Kidney epithelial cell (primary cell): ENCODE measurements around the gene MECR. TPM values are rescaled to one million over a fixed set of nuclear protein-coding genes. Genes with fewer than 3 reads are reported as not detected.

Experiments used
- DNase-seq: peaks from one replicate; pipeline ENCODE4 v3.0.0-alpha.2; 2010; ENCODE audit warnings: low read depth
- H3K27me3 ChIP-seq: 2 replicates; pipeline ENCODE4 v1.6.0; 2011; ENCODE audit warnings: low read length; ENCODE audit not compliant: control insufficient read depth, insufficient read depth
- H3K36me3 ChIP-seq: 2 replicates; pipeline ENCODE4 v1.5.1; 2011; ENCODE audit warnings: low read length; ENCODE audit not compliant: control insufficient read depth, insufficient read depth
- H3K4me3 ChIP-seq: 2 replicates; pipeline ENCODE4 v1.5.1; 2011; ENCODE audit warnings: low read depth, mild to moderate bottlenecking, control low read depth, low read length
- CTCF ChIP-seq: IDR thresholded peaks from 2 replicates; pipeline ENCODE4 v1.5.1; 2011; ENCODE audit warnings: mild to moderate bottlenecking, moderate library complexity, low read length, control low read depth, inconsistent platforms; ENCODE audit not compliant: insufficient read depth, poor library complexity, severe bottlenecking
- total RNA-seq: library from RNA; depleted of rRNA; stranded (reverse); fragments of >200 nt; gene quantifications from 2 replicates; pipeline ENCODE4 v1.2.3, GENCODE V29; 2015

MECR gene
- total RNA-seq, 1 donor from 2014 or later, result 23.6 TPM

DNA sequence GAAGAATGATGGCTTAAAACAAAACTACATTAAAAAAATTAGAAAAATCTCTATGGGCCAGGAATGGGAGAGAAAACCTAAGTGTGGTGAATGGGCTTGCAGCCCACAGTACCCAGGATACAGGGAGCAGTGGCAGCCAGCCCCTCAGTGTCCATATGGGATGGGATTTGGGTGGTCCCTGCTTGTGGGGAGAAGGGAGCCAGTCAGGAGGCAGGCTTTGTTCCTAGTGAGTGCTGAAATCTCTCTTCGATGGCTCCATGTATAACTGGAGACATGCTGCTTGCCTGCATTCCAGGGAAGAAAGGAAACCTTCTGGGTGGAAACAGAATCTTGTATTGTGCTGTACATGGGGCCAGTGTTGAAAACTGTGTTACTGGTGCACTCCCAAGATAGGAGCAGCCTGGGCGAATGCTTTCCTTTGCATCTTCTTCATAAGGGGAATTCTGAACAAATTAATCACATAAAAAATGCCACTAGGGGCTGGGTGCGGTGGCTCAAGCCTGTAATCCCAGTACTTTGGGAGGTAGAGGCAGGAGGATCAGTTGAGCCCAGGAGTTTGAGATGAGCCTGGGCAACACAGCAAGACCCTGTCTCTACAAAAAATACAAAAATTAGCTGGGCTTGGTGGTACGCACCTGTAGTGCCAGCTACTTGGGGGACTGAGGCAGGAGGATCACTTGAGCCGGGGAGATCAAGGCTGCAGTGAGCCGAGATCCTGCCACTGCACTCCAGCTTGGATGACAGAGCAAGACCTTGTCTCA, 41.6 kb upstream of the MECR start:
- DNase-seq, result no peak
- Histone ChIP-seq H3K4me3 (no peak overlapping the region), H3K36me3 (peaks cover 2% of the 10 kb centered on the region), H3K27me3 (no peaks in the 10 kb centered on the region)
- no peak for TF ChIP-seq CTCF

DNA sequence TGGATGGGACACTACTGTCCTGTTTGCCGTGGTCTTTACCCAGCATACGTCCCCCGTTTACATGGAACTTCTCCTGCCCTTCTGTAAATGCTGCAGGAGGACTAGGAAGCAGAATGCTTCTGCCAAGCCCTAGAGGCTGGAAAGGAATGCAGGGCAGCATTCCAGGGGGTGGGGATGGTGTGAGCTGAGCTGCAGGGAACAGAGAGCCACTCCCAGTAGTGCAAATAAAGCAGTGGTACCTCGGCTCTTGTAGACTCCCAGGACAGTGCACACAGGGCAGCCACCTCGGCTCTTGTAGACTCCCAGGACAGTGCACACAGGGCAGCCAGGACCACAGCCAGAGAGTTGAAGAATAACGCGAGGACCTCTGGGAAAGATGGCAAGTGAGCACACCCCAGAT, 41.0 kb upstream of the MECR start:
- TF ChIP-seq CTCF, result no peak
- H3K4me3 ChIP-seq, result no peak overlapping the region

GRCh38 chr1:29270929-29271521, 40.3 kb upstream of the MECR start:
- no peaks in the 10 kb centered on the region for H3K27me3 ChIP-seq
- no peak for DNase-seq
- TF ChIP-seq CTCF, result no peak
- H3K36me3 ChIP-seq, result peaks cover 2% of the 10 kb centered on the region
- no peak overlapping the region for H3K4me3 ChIP-seq

More for the DNA sequence above, 41.0 kb upstream of the MECR start:
- Histone ChIP-seq H3K36me3 (peaks cover 2% of the 10 kb centered on the region), H3K27me3 (no peaks in the 10 kb centered on the region)
- DNase-seq, result peak; percentile 34

- H3K36me3 ChIP-seq, result no peaks in the 10 kb centered on the region
- H3K27me3 ChIP-seq, result no peaks in the 10 kb centered on the region
- H3K4me3 ChIP-seq, result no peak overlapping the region
- DNase-seq, result no peak
- no peak for TF ChIP-seq CTCF
Observed at GRCh38 chr1:29269382-29269781, 38.6 kb upstream of the MECR start.

- TF ChIP-seq CTCF, result no peak
Observed at GRCh38 chr1:29267321-29268070, 36.8 kb upstream of the MECR start.

More at GRCh38 chr1:29267321-29268070, 36.8 kb upstream of the MECR start:
- Histone ChIP-seq H3K36me3 (no peaks in the 10 kb centered on the region), H3K27me3 (no peaks in the 10 kb centered on the region), H3K4me3 (no peak overlapping the region)
- no peak for DNase-seq
